Epithelial cell of proximal tubule (primary cell): ENCODE measurements around the gene ADCY9. TPM values are rescaled to one million over a fixed set of nuclear protein-coding genes. Genes with fewer than 3 reads are reported as not detected.
"Not testable (repeated sequence)": the region's sequence is repeated elsewhere in the genome, so short reads cannot be mapped to it uniquely, and the experiment has no call there.

ENCODE experiments used
- DNase-seq: peaks from one replicate; pipeline ENCODE4 v3.0.0-alpha.2; 2011; ENCODE audit warnings: low read depth
- H3K4me3 ChIP-seq: 2 replicates; pipeline ENCODE4 v1.5.1; 2011; ENCODE audit warnings: low read depth, mild to moderate bottlenecking, low read length
- CTCF ChIP-seq: conservative IDR thresholded peaks from 2 replicates; pipeline ENCODE4 v1.5.1; 2012; ENCODE audit warnings: low read depth, mild to moderate bottlenecking, low read length
- total RNA-seq: library from RNA; depleted of rRNA; stranded (reverse); fragments of >200 nt; gene quantifications from 2 replicates; pipeline ENCODE4 v1.2.3, GENCODE V29; 2015

The ADCY9 gene
- total RNA-seq, 1 donor from 2014 or later, result 6.8 TPM

GRCh38 chr16:3952737-3953131 lies 163.5 kb downstream of the ADCY9 start:
- no peak for DNase-seq
- no peak for TF ChIP-seq CTCF
- no peak overlapping the region for H3K4me3 ChIP-seq

GRCh38 chr16:3951861-3952736 lies 164.1 kb downstream of the ADCY9 start:
- no peak for TF ChIP-seq CTCF
- no peak overlapping the region for H3K4me3 ChIP-seq
- no peak for DNase-seq

- not testable (repeated sequence) for H3K4me3 ChIP-seq, DNase-seq
Measured at GRCh38 chr16:3951380-3951779, 164.9 kb downstream of the ADCY9 start.

GRCh38 chr16:3950343-3951193 lies 165.7 kb downstream of the ADCY9 start:
- DNase-seq, result no peak
- TF ChIP-seq CTCF, result no peak
- H3K4me3 ChIP-seq, result no peak overlapping the region

- no peak for TF ChIP-seq CTCF
- H3K4me3 ChIP-seq, result no peak overlapping the region
- no peak for DNase-seq
Measured at GRCh38 chr16:3949946-3950342, 166.3 kb downstream of the ADCY9 start.

GRCh38 chr16:3949287-3949686 lies 167.0 kb downstream of the ADCY9 start:
- no peak overlapping the region for H3K4me3 ChIP-seq
- DNase-seq, result no peak
- TF ChIP-seq CTCF, result no peak

GRCh38 chr16:3948378-3948995 lies 167.8 kb downstream of the ADCY9 start:
- TF ChIP-seq CTCF, result no peak
- DNase-seq, result no peak
- H3K4me3 ChIP-seq, result no peak overlapping the region
